GM12878 (cell line): ENCODE results near the gene VASP.

ENCODE experiments used
- CTCF ChIP-seq, 3 experiments: IDR thresholded peaks in 2 of 3; conservative IDR thresholded peaks in 1 of 3; 2 replicates each; pipeline ENCODE4 v1.5.1; 2011; ENCODE audit warnings: low read depth in 3 of 3, low read length in 3 of 3, mild to moderate bottlenecking in 3 of 3, control low read depth in 2 of 3, moderate library complexity in 2 of 3, inconsistent platforms in 1 of 3, mixed read lengths in 1 of 3; ENCODE audit not compliant: control insufficient read depth in 2 of 3, insufficient read depth in 1 of 3; ENCODE audit errors: extremely low read depth in 1 of 3
- E4F1 ChIP-seq: fragments of 450-650 bp; IDR thresholded peaks from 2 replicates; pipeline ENCODE4 v1.6.1; 2018; ENCODE audit warnings: borderline replicate concordance, mild to moderate bottlenecking; ENCODE audit not compliant: partially characterized antibody
- EGR1 ChIP-seq, 2 experiments: IDR thresholded peaks; 1 replicate in 1 of 2; 2 replicates in 1 of 2; pipeline ENCODE4 v1.6.1; 2011 to 2012; ENCODE audit warnings: low read depth in 2 of 2, low read length in 2 of 2, borderline replicate concordance in 1 of 2, mild to moderate bottlenecking in 1 of 2, moderate library complexity in 1 of 2
- ELK1 ChIP-seq: IDR thresholded peaks from 2 replicates; pipeline ENCODE4 v1.6.1; 2012; ENCODE audit warnings: low read depth, low read length, improper control_type of control experiment
- EP300 ChIP-seq, 2 experiments: fragments of 150-350 bp in 1 of 2; IDR thresholded peaks; 2 replicates each; pipeline ENCODE4 v1.6.1; 2011 to 2012; ENCODE audit warnings: low read depth in 2 of 2, low read length in 2 of 2, borderline replicate concordance in 1 of 2, improper control_type of control experiment in 1 of 2, inconsistent platforms in 1 of 2; ENCODE audit not compliant: control insufficient read depth in 1 of 2
- GATAD2B ChIP-seq: fragments of 450-650 bp; conservative IDR thresholded peaks from 2 replicates; pipeline ENCODE4 v1.6.1; 2017; ENCODE audit warnings: low read depth, mild to moderate bottlenecking, moderate library complexity
- MTA3 ChIP-seq: IDR thresholded peaks from 2 replicates; pipeline ENCODE4 v1.6.1; 2012; ENCODE audit warnings: low read length, inconsistent platforms, borderline replicate concordance
- RELA ChIP-seq: fragments of 450-650 bp; IDR thresholded peaks from 2 replicates; pipeline ENCODE4 v1.8.0; 2014; ENCODE audit warnings: borderline replicate concordance; ENCODE audit not compliant: partially characterized antibody
- TCF3 ChIP-seq: IDR thresholded peaks from 2 replicates; pipeline ENCODE4 v1.6.1; 2012; ENCODE audit warnings: low read depth, mild to moderate bottlenecking, low read length, borderline replicate concordance; ENCODE audit not compliant: insufficient read depth

DNA sequence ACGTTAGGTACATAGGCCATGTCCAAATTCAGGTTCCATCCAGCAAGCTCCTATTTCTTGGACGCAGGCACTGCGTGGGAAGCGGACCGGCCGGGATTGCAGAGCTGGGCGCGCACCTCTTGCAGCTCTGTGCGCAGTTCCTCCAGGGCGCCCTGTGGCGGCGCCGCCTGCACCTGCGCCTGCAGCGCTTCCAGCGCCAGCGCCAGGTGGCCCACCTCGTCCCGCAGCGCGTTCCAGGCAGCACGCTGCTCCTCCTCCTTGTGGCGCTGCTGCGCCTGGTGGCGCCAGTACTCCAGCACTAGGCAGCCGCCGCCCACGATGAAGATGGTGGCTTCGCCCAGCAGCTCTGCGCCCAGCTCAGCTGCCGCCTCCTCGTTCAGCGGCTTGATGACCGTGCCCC, 46.2 kb downstream of the VASP start:
- TF ChIP-seq EP300 (IDR thresholded peaks at IDR 0.05; ENCODE audit: borderline replicate concordance in 1 of 2, control insufficient read depth in 1 of 2, low read depth in 2 of 2, low read length in 2 of 2): no peak
- TF ChIP-seq E4F1: no peak
- TF ChIP-seq MTA3: no peak
- TF ChIP-seq CTCF (IDR thresholded peaks at IDR 0.05 in 2 of 3, conservative IDR thresholded peaks at IDR 0.05 in 1 of 3; ENCODE audit: control insufficient read depth in 2 of 3, extremely low read depth in 1 of 3, insufficient read depth in 1 of 3, low read depth in 3 of 3, low read length in 3 of 3): no peak
- TF ChIP-seq GATAD2B: no peak
- no peak for TF ChIP-seq ELK1
- no peak for TF ChIP-seq TCF3
- TF ChIP-seq EGR1 (IDR thresholded peaks at IDR 0.05; ENCODE audit: borderline replicate concordance in 1 of 2, low read depth in 2 of 2, low read length in 2 of 2): no peak
- no peak for TF ChIP-seq RELA
